ENCODE data around the gene TMEM8B.

Gene TMEM8B

DNA sequence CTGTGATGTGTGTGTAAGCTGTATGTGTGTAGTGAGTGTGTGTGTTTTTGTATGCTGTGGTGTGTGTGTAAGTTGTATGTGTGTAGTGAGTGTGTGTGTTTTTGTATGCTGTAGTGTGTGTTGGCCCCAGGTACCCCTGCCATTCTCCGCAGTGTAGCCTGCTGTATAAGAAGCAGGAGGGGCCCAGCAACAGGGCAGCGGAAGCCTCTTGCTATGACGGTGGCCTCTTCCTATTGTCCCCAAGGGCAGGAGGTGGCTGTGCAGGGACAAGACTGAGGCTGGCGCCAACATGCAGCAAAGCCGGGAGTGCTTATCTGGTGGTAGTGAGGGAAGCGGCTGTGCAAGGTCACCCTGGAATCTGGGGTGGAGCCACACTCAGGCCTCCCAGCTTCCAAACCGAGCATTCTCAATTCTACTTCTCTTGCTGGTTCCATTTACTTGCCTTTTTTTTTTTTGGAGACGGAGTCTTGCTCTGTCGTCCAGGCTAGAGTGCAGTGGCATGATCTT, 85.3 kb downstream of the TMEM8B start (continued):
- TF ChIP-seq, protein P1, sequence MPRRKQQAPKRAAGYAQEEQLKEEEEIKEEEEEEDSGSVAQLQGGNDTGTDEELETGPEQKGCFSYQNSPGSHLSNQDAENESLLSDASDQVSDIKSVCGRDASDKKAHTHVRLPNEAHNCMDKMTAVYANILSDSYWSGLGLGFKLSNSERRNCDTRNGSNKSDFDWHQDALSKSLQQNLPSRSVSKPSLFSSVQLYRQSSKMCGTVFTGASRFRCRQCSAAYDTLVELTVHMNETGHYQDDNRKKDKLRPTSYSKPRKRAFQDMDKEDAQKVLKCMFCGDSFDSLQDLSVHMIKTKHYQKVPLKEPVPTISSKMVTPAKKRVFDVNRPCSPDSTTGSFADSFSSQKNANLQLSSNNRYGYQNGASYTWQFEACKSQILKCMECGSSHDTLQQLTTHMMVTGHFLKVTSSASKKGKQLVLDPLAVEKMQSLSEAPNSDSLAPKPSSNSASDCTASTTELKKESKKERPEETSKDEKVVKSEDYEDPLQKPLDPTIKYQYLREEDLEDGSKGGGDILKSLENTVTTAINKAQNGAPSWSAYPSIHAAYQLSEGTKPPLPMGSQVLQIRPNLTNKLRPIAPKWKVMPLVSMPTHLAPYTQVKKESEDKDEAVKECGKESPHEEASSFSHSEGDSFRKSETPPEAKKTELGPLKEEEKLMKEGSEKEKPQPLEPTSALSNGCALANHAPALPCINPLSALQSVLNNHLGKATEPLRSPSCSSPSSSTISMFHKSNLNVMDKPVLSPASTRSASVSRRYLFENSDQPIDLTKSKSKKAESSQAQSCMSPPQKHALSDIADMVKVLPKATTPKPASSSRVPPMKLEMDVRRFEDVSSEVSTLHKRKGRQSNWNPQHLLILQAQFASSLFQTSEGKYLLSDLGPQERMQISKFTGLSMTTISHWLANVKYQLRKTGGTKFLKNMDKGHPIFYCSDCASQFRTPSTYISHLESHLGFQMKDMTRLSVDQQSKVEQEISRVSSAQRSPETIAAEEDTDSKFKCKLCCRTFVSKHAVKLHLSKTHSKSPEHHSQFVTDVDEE (CRISPR knock-in tag; IDR thresholded peaks at IDR 0.05), result no peak
- TF ChIP-seq TCF4 (CRISPR knock-in tag; IDR thresholded peaks at IDR 0.05; ENCODE audit: borderline replicate concordance) (no peak), ISL1 (CRISPR knock-in tag; IDR thresholded peaks at IDR 0.05) (no peak), CSDC2 (CRISPR knock-in tag; IDR thresholded peaks at IDR 0.05) (no peak)

All from SK-N-SH treated with all-trans-retinoic acid at 6 μM for 48 hours (cell line).